Right lobe of liver (tissue), 6 donors: ENCODE results near the gene ICE2. TPM values are rescaled to one million over a fixed set of nuclear protein-coding genes. Genes with fewer than 3 reads are reported as not detected.
A peak's percentile ranks its signal among the peaks of the same experiment; 100 is the strongest.

Experiments
- ATAC-seq, 4 donors: fragments of 200-7000 bp; cut with Tn5 transposase; one replicate each; pipeline ENCODE4 v1.9.1; 2020; ENCODE audit warnings: mild to moderate bottlenecking in 4 of 4, moderate library complexity in 4 of 4
- DNase-seq, 3 donors: peaks; one replicate each; pipeline ENCODE4 v3.0.0-alpha.2; 2020
- H3K27ac ChIP-seq, 3 donors: fragments of 200-600 bp; one replicate each; pipeline ENCODE4 v1.8.0; 2022
- H3K27me3 ChIP-seq, 2 donors: fragments of 200-600 bp; one replicate each; pipeline ENCODE4 v1.8.0; 2022
- H3K36me3 ChIP-seq, 4 donors: fragments of 200-600 bp; sonication (generic) in 1 of 4; one replicate each; pipeline versions ENCODE4 v1.5.1 to v1.8.0; 2017 to 2022; ENCODE audit warnings: control low read depth in 1 of 4
- H3K4me1 ChIP-seq, 4 donors: fragments of 200-600 bp; sonication (generic) in 1 of 4; one replicate each; pipeline versions ENCODE4 v1.5.1 to v1.8.0; 2017 to 2022; ENCODE audit warnings: control low read depth in 1 of 4
- H3K4me3 ChIP-seq, 3 donors: fragments of 200-600 bp; one replicate each; pipeline ENCODE4 v1.8.0; 2022
- H3K9me3 ChIP-seq, 4 donors: fragments of 200-600 bp; sonication (generic) in 1 of 4; one replicate each; pipeline versions ENCODE4 v1.5.1 to v1.8.0; 2017 to 2022; ENCODE audit warnings: control low read depth in 1 of 4
- POLR2A ChIP-seq: fragments of 450-650 bp; IDR thresholded peaks from one replicate; pipeline ENCODE4 v1.6.1; 2017; ENCODE audit warnings: antibody characterized with exemption, mild to moderate bottlenecking
- WGBS: methylation state at CpG from one replicate; pipeline ENCODE4 v1.1.6; 2018; ENCODE audit warnings: low coverage, low lambda C conversion rate; ENCODE audit not compliant: insufficient coverage; ENCODE audit errors: missing lambda C conversion rate; 5-methylcytosine and 5-hydroxymethylcytosine counted together
- intact Hi-C, 2 donors: fragments of 100-400 bp; cut with DNase I; formaldehyde crosslinking; loops; one replicate each; pipeline versions ENCODE4 v1.11.2 to v1.14.1; 2022
- total RNA-seq, 6 experiments: library from RNA; depleted of rRNA in 2 of 6; stranded (reverse); fragments of >200 nt in 2 of 6; fragmentation: NEBNext Ultra II Directional in 3 of 6; extraction: Animal tissue kit (Norgen Biotek cat#: 25700) in 3 of 6; gene quantifications; one replicate each; pipeline versions ENCODE4 v1.1.0 to v1.2.4, GENCODE V29; 2016 to 2023
- TF ChIP-seq, protein P1 (sequence below), 4 donors: fragments of 200-600 bp in 3 of 4; fragments of 450-650 bp in 1 of 4; IDR thresholded peaks; one replicate each; pipeline versions ENCODE4 v1.5.1 to v1.8.0; 2016 to 2022; ENCODE audit warnings: antibody characterized with exemption in 4 of 4, mild to moderate bottlenecking in 2 of 4
- donor health status: DM: no; HTN: yes; CAD: no.
- donor health status: DM: no; HTN: no; CAD: no.
- donor health status: DM: no; HTN: no; CAD: no.
- donor health status: DM: no; HTN: yes; CAD: no.
- donor health status: DM: no; HTN: yes; CAD: no.

ICE2 gene
- total RNA-seq, 6 experiments from 2014 or later: 13.1 to 31.7 (median 17.6) TPM

DNA sequence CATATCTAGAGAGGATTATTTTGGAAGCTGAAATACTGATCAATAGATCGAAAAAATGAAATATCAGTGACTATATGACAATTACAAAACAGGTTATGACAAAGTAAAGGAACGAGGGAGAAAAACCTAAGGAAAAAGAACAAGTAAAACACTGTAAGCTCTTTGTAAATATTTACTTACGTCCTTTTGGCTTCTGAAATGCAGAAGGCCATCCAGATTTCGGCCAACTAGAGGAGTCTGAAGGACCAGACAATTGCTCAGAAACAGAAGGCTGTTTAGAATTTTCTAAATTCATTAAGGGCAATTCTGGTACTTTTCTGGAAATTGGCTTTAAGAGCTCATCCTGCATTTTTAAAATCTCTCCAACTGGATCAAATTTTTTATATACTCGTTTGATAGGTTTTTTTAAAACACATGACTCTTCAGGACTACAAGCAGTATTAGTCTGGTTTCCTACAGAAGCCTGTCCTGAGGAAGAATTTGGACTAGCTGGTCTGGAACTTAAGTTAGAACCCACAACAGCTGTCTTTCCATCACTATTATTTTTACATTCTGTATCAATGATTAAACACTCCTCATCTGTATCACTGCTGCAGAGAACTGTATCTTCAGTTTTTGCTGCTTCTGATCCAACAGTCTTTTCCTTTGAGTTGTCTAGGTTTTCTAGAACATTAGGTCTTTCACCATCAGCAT is 30.1 kb downstream of the ICE2 start:
- no peaks in the 10 kb centered on the region for H3K9me3 ChIP-seq
- DNase-seq (no peak), ATAC-seq (peak; percentile 69 to 82 (median 72))
- 20% methylated on average over 5 of the region's 5 CpGs for WGBS
- TF ChIP-seq, protein P1, sequence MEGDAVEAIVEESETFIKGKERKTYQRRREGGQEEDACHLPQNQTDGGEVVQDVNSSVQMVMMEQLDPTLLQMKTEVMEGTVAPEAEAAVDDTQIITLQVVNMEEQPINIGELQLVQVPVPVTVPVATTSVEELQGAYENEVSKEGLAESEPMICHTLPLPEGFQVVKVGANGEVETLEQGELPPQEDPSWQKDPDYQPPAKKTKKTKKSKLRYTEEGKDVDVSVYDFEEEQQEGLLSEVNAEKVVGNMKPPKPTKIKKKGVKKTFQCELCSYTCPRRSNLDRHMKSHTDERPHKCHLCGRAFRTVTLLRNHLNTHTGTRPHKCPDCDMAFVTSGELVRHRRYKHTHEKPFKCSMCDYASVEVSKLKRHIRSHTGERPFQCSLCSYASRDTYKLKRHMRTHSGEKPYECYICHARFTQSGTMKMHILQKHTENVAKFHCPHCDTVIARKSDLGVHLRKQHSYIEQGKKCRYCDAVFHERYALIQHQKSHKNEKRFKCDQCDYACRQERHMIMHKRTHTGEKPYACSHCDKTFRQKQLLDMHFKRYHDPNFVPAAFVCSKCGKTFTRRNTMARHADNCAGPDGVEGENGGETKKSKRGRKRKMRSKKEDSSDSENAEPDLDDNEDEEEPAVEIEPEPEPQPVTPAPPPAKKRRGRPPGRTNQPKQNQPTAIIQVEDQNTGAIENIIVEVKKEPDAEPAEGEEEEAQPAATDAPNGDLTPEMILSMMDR (IDR thresholded peaks at IDR 0.05): no peak
- no peak for TF ChIP-seq POLR2A
- peaks cover 0 to 11% (median 5%) of the 10 kb centered on the region in 4 donors for H3K4me1 ChIP-seq
- no peak overlapping the region for H3K4me3 ChIP-seq
- peaks cover 0 to 19% (median 0%) of the 10 kb centered on the region in 4 donors for H3K36me3 ChIP-seq
- intact Hi-C loops: no loop called here
- H3K27me3 ChIP-seq: no peaks in the 10 kb centered on the region
- no peak overlapping the region for H3K27ac ChIP-seq

- TF ChIP-seq, protein P1 (IDR thresholded peaks at IDR 0.05): peak; percentile 45 to 65 (median 64)
- TF ChIP-seq POLR2A: no peak
- 82% methylated on average over 6 of the region's 6 CpGs for WGBS
- DNase-seq (no peak), ATAC-seq (peak in 2 of 4 donors; percentile 52 to 58)
- H3K27ac ChIP-seq: no peak overlapping the region
- intact Hi-C loops: no loop called here
- no peaks in the 10 kb centered on the region for H3K9me3 ChIP-seq
- H3K36me3 ChIP-seq: peaks cover 0 to 7% (median 0%) of the 10 kb centered on the region in 4 donors
- H3K4me1 ChIP-seq: peaks cover 0 to 11% (median 5%) of the 10 kb centered on the region in 4 donors
- no peaks in the 10 kb centered on the region for H3K27me3 ChIP-seq
- no peak overlapping the region for H3K4me3 ChIP-seq
These were observed 34.5 kb downstream of the ICE2 start for GRCh38 chr15:60444289-60444912.

DNA sequence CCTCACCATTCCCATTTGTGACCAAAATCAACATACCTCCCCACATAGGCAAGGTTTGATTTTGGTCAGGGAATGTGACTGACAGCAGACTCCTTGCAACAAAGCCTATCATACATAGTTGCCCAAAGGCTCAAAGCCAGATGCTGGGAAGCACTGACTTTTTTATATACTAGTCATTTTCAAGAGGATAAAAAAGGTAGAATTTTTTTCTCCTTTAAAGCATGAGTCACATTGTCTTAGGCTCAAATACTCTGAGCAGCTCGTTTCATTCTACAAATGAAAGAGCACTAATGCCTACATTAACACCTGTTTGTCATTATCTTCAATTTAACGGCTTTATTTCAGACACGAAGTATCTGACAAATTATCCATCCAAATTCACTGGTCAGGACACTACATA is 36.2 kb downstream of the ICE2 start:
- intact Hi-C loops: no loop called here
- 90% methylated on average over 3 of the region's 3 CpGs for WGBS
- peaks cover 0 to 2% (median 0%) of the 10 kb centered on the region in 4 donors for H3K36me3 ChIP-seq

DNA sequence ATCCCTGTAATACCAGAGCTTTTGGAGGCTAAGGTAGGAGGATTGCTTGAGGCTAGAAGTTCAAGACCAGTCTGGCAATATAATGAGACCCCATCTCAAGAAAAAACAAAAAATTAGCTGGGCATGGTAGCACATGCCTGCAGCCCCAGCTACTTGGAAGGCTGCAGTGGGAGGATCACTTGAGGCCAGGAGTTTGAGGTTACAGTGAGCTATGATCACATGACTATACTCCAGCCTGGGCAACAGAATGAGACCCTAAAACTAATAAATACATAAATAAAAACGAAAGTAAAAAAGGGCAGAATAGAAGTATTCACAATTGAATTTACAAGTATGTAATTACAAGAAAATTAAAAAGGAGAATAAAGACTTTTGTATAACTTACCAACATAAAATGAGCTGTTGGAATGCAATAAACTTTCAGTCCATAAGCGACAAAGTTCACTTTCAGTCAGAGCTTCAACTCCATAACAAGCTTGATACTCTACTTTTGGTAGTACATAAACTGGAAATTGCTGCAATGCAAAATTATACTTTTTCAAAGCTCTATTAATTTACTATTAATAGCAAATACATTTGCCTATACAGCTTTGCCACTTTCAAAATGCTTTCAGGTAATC is 36.8 kb downstream of the ICE2 start:
- no peaks in the 10 kb centered on the region for H3K27me3 ChIP-seq
- WGBS: 71% methylated on average over 2 of the region's 2 CpGs
- peaks cover 0 to 5% (median 0%) of the 10 kb centered on the region in 4 donors for H3K36me3 ChIP-seq
- TF ChIP-seq, protein P1 (IDR thresholded peaks at IDR 0.05): no peak
- TF ChIP-seq POLR2A: no peak
- no peak for ATAC-seq
- H3K4me1 ChIP-seq: no peaks in the 10 kb centered on the region
- intact Hi-C loops: no loop called here
- no peak overlapping the region for H3K4me3 ChIP-seq
- no peak for DNase-seq
- H3K27ac ChIP-seq: no peak overlapping the region
- no peaks in the 10 kb centered on the region for H3K9me3 ChIP-seq

More for the DNA sequence above, 36.2 kb downstream of the ICE2 start:
- H3K9me3 ChIP-seq: no peaks in the 10 kb centered on the region
- no peaks in the 10 kb centered on the region for H3K27me3 ChIP-seq
- TF ChIP-seq POLR2A: no peak
- TF ChIP-seq, protein P1 (IDR thresholded peaks at IDR 0.05): no peak
- H3K27ac ChIP-seq: no peak overlapping the region
- H3K4me3 ChIP-seq: no peak overlapping the region
- ATAC-seq (no peak), DNase-seq (no peak)
- H3K4me1 ChIP-seq: no peaks in the 10 kb centered on the region
